ENCODE results near the gene SMOC1.

Gene SMOC1

GRCh38 chr14:69964841-69965240 lies 85.6 kb downstream of the SMOC1 start:
- DNase-seq (ENCODE audit: low spot score), result no peak
- TF ChIP-seq CTCF (IDR thresholded peaks at IDR 0.05; ENCODE audit: extremely low read depth, missing control alignments), result no peak

GRCh38 chr14:69968132-69968531 lies 88.9 kb downstream of the SMOC1 start:
- DNase-seq (ENCODE audit: low spot score), result no peak
- TF ChIP-seq CTCF (IDR thresholded peaks at IDR 0.05; ENCODE audit: extremely low read depth, missing control alignments), result no peak

GRCh38 chr14:69968681-69969080 lies 89.5 kb downstream of the SMOC1 start:
- TF ChIP-seq CTCF (IDR thresholded peaks at IDR 0.05; ENCODE audit: extremely low read depth, missing control alignments), result no peak
- no peak for DNase-seq (ENCODE audit: low spot score)

- no peak for DNase-seq (ENCODE audit: low spot score)
- TF ChIP-seq CTCF (IDR thresholded peaks at IDR 0.05; ENCODE audit: extremely low read depth, missing control alignments), result no peak
Observed at GRCh38 chr14:69972755-69973154, 93.5 kb downstream of the SMOC1 start.

GRCh38 chr14:69973846-69974245 lies 94.6 kb downstream of the SMOC1 start:
- DNase-seq (ENCODE audit: low spot score), result no peak
- TF ChIP-seq CTCF (IDR thresholded peaks at IDR 0.05; ENCODE audit: extremely low read depth, missing control alignments), result no peak

GRCh38 chr14:69979882-69980281 lies 100.7 kb downstream of the SMOC1 start:
- no peak for TF ChIP-seq CTCF (IDR thresholded peaks at IDR 0.05; ENCODE audit: extremely low read depth, missing control alignments)

GRCh38 chr14:69980457-69981425 lies 101.5 kb downstream of the SMOC1 start:
- no peak for TF ChIP-seq CTCF (IDR thresholded peaks at IDR 0.05; ENCODE audit: extremely low read depth, missing control alignments)
- no peak for DNase-seq (ENCODE audit: low spot score)

More at GRCh38 chr14:69979882-69980281, 100.7 kb downstream of the SMOC1 start:
- DNase-seq (ENCODE audit: low spot score), result no peak

Measured in GM20000 (cell line).